AG04449 (cell line): ENCODE results near the gene HBA2.

Source experiments
- CTCF ChIA-PET: fragments of 350-600 bp; formaldehyde crosslinking; extraction: SDS; loops from one replicate; lab custom pipeline; 2021; ENCODE audit warnings: antibody characterized with exemption; lab: Yijun Ruan, JAX
- POLR2A ChIA-PET: fragments of 400-600, 350-600 bp; formaldehyde crosslinking; extraction: SDS; loops from one replicate; lab custom pipeline; 2020; ENCODE audit warnings: antibody characterized with exemption, inconsistent platforms; lab: Yijun Ruan, JAX
- DNase-seq: peaks from one replicate; pipeline ENCODE4 v3.0.0-alpha.2; 2010; ENCODE audit warnings: low read depth, low spot score
- H3K4me3 ChIP-seq: 2 replicates; pipeline ENCODE4 v1.5.1; 2011; ENCODE audit warnings: low read depth, mild to moderate bottlenecking, control low read depth, low read length
- TF ChIP-seq, protein P1 (sequence below): IDR thresholded peaks from one replicate; pipeline ENCODE4 v1.5.1; 2011; ENCODE audit warnings: mild to moderate bottlenecking, moderate library complexity, low read length, control low read depth, inconsistent platforms; ENCODE audit not compliant: insufficient read depth; ENCODE audit errors: missing control alignments

HBA2 gene

DNA sequence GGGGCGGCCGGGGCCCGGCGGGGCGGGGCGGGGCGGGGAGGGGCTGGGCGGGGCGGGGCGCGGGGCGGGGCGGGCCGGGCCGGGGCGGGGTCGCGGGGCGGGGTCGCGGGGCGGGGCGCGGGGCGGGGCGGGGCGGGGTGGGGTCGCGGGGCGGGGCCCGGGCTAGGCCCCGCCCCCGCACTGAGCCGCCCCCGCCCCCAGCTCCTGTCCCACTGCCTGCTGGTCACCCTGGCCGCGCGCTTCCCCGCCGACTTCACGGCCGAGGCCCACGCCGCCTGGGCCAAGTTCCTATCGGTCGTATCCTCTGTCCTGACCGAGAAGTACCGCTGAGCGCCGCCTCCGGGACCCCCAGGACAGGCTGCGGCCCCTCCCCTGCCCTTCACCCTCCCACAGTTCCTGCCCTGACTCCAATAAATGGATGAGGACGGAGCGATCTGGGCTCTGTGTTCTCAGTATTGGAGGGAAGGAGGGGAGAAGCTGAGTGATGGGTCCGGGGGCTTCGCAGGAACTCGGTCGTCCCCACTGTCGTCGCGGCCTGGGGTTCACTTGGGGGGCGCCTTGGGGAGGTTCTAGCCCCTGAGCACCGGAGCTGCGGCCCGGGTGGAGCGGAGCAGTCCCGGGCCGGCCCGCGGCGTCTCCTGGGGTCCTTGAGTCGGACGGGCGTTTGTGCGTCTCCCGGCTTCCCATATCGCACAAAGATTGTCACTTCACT is 7.7 kb upstream of the HBA2 start:
- DNase-seq: no peak
- TF ChIP-seq, protein P1, sequence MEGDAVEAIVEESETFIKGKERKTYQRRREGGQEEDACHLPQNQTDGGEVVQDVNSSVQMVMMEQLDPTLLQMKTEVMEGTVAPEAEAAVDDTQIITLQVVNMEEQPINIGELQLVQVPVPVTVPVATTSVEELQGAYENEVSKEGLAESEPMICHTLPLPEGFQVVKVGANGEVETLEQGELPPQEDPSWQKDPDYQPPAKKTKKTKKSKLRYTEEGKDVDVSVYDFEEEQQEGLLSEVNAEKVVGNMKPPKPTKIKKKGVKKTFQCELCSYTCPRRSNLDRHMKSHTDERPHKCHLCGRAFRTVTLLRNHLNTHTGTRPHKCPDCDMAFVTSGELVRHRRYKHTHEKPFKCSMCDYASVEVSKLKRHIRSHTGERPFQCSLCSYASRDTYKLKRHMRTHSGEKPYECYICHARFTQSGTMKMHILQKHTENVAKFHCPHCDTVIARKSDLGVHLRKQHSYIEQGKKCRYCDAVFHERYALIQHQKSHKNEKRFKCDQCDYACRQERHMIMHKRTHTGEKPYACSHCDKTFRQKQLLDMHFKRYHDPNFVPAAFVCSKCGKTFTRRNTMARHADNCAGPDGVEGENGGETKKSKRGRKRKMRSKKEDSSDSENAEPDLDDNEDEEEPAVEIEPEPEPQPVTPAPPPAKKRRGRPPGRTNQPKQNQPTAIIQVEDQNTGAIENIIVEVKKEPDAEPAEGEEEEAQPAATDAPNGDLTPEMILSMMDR: no peak
- POLR2A ChIA-PET: no interaction called here
- CTCF ChIA-PET: interaction anchor here (0.7 to 1.7 kb wide), 2 partner anchors 58 to 99 kb away, joined by 4 read pairs; no protein-coding TSS in a partner anchor
- H3K4me3 ChIP-seq: no peak overlapping the region

- DNase-seq: no peak
- H3K4me3 ChIP-seq: no peak within 1 kb of the TSS
- TF ChIP-seq, protein P1: no peak
- ChIA-PET POLR2A (no interaction called here), CTCF (interaction anchor here (0.6 to 2.0 kb wide), 7 partner anchors 26 to 100 kb away, joined by 3 to 6 read pairs (median 3); no protein-coding TSS in a partner anchor)
These were observed 6.9 kb upstream of the HBA2 start, which contains the start of gene HBM for GRCh38 chr16:165539-166374. TSS of gene HBM (plus strand) at chr16:165978. CDS start at chr16:165998, 20 bp downstream.

DNA sequence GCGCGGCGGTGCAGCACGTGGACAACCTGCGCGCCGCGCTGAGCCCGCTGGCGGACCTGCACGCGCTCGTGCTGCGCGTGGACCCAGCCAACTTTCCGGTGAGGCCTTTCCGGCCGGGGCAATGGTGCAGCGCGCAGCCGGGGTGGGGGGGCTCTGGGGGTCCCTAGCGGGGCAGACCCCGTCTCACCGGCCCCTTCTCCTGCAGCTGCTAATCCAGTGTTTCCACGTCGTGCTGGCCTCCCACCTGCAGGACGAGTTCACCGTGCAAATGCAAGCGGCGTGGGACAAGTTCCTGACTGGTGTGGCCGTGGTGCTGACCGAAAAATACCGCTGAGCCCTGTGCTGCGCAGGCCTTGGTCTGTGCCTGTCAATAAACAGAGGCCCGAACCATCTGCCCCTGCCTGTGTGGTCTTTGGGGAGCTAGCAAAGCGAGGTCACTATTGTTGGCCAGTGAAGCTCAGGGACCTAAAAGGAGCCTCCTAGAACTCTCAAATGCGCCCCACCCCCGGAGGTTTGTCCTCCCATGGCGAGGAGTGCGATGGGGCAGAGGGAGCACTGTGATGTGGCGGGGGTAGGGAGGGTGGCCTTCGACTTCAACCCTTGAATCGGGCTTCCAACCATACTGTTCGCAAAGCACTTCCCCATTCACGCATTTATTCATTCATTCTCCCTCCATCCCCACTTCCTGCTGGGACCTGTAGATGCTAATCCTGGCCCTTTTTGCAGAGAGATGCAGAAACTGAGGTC is 6.1 kb upstream of the HBA2 start:
- TF ChIP-seq, protein P1: no peak
- no peak for DNase-seq
- no peak overlapping the region for H3K4me3 ChIP-seq
- POLR2A ChIA-PET: no interaction called here
- CTCF ChIA-PET: interaction anchor here (1.0 to 2.2 kb wide), 6 partner anchors 15 to 101 kb away, joined by 3 to 14 read pairs (median 4); no protein-coding TSS in a partner anchor

GRCh38 chr16:167122-167690 is 5.5 kb upstream of the HBA2 start:
- ChIA-PET POLR2A (no interaction called here), CTCF (interaction anchor here (1.2 to 2.2 kb wide), 3 partner anchors 14 to 70 kb away, joined by 3 to 14 read pairs (median 6); no protein-coding TSS in a partner anchor)
- TF ChIP-seq, protein P1: no peak
- H3K4me3 ChIP-seq: no peak overlapping the region
- DNase-seq: no peak

DNA sequence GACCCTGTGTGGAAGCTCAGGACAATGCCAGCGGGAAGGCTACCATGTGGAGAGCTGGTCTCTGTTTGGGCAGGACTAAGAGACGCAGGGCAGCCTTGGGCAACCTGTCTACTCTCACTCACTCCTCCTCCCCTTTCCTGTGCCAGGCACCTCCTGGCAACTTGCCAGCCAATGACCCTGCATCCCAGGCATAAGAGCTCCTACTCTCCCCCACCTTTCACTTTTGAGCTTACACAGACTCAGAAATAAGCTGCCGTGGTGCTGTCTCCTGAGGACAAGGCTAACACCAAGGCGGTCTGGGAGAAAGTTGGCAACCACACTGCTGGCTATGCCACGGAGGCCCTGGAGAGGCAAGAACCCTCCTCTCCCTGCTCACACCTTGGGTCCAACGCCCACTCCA is 4.3 kb upstream of the HBA2 start:
- H3K4me3 ChIP-seq: no peak overlapping the region
- POLR2A ChIA-PET: no interaction called here
- TF ChIP-seq, protein P1: no peak
- DNase-seq: no peak
- CTCF ChIA-PET: interaction anchor here (0.8 to 2.2 kb wide), 2 partner anchors 13 to 72 kb away, joined by 3 to 14 read pairs; no protein-coding TSS in a partner anchor
